IMR-90 (cell line): ENCODE results near the gene BTBD17. TPM values are rescaled to one million over a fixed set of nuclear protein-coding genes. Genes with fewer than 3 reads are reported as not detected.

Source experiments
- ATAC-seq: fragments of 200-7000 bp; cut with Tn5 transposase; 2 replicates; pipeline ENCODE4 v1.9.1; 2020; ENCODE audit warnings: low read depth, mild to moderate bottlenecking, moderate library complexity
- BruUV-seq: library from RNA; stranded (reverse); fragments of 400-500 nt; replicated peaks from 2 replicates; lab custom pipeline; 2021; lab: Mats Ljungman, UMichigan
- CTCF ChIA-PET: fragments of 300-600 bp; formaldehyde crosslinking; extraction: SDS; loops from one replicate; lab custom pipeline; 2021; ENCODE audit warnings: antibody characterized with exemption; lab: Yijun Ruan, JAX
- POLR2A ChIA-PET: fragments of 300-600 bp; sonication (Branson Sonifier 250); formaldehyde crosslinking; loops from one replicate; lab custom pipeline; 2022; ENCODE audit warnings: antibody characterized with exemption; ENCODE audit not compliant: unreplicated experiment; lab: Charles Lee
- DNase-seq: peaks from one replicate; pipeline ENCODE4 v3.0.0; 2013
- H2AFZ ChIP-seq: replicated peaks from 2 replicates; pipeline ENCODE3; 2013; ENCODE audit warnings: low read length, mild to moderate bottlenecking; ENCODE audit not compliant: poor library complexity
- H2AK5ac ChIP-seq: 2 replicates; pipeline ENCODE4 v1.6.1; 2013; ENCODE audit warnings: low read depth, low read length, inconsistent platforms
- H2AK9ac ChIP-seq: replicated peaks from 2 replicates; pipeline ENCODE3; 2013; ENCODE audit warnings: mild to moderate bottlenecking, low read depth, low read length, moderate library complexity; ENCODE audit not compliant: poor library complexity
- H2BK120ac ChIP-seq: 2 replicates; pipeline ENCODE4 v1.6.1; 2013; ENCODE audit warnings: low read depth, low read length, inconsistent platforms
- H2BK15ac ChIP-seq: 3 replicates; pipeline ENCODE4 v1.6.1; 2013; ENCODE audit warnings: low read depth, low read length, inconsistent platforms
- H2BK20ac ChIP-seq: 2 replicates; pipeline ENCODE4 v1.6.1; 2013; ENCODE audit warnings: low read depth, mild to moderate bottlenecking, inconsistent platforms, low read length, moderate library complexity
- H2BK5ac ChIP-seq: 2 replicates; pipeline ENCODE4 v1.6.1; 2013; ENCODE audit warnings: mild to moderate bottlenecking, low read depth, low read length, inconsistent platforms; ENCODE audit not compliant: poor library complexity, severe bottlenecking
- H3K14ac ChIP-seq: replicated peaks from 2 replicates; pipeline ENCODE4 v1.6.1; 2013; ENCODE audit warnings: low read depth, low read length, inconsistent platforms
- H3K18ac ChIP-seq: 2 replicates; pipeline ENCODE4 v1.6.1; 2013; ENCODE audit warnings: low read depth, low read length, control low read depth
- H3K23ac ChIP-seq: 2 replicates; pipeline ENCODE4 v1.6.1; 2013; ENCODE audit warnings: low read depth, low read length, inconsistent platforms
- H3K27ac ChIP-seq: 2 replicates; pipeline ENCODE4 v1.5.1; 2013; ENCODE audit warnings: mild to moderate bottlenecking, control low read depth, low read length; ENCODE audit not compliant: insufficient read depth
- H3K27me3 ChIP-seq: 2 replicates; pipeline ENCODE4 v1.6.1; 2013; ENCODE audit warnings: low read length; ENCODE audit not compliant: control insufficient read depth, insufficient read depth
- H3K36me3 ChIP-seq: 2 replicates; pipeline ENCODE4 v1.6.1; 2013; ENCODE audit warnings: low read length, mixed read lengths; ENCODE audit not compliant: control insufficient read depth, insufficient read depth
- H3K4ac ChIP-seq: 2 replicates; pipeline ENCODE4 v1.6.1; 2013; ENCODE audit warnings: low read depth, low read length, inconsistent platforms
- H3K4me1 ChIP-seq: 2 replicates; pipeline ENCODE4 v1.6.1; 2013; ENCODE audit warnings: low read length, mixed read lengths; ENCODE audit not compliant: control insufficient read depth, insufficient read depth
- H3K4me2 ChIP-seq: 2 replicates; pipeline ENCODE4 v1.6.1; 2013; ENCODE audit warnings: low read depth, mild to moderate bottlenecking, control low read depth, low read length, moderate library complexity
- H3K4me3 ChIP-seq: 2 replicates; pipeline ENCODE4 v1.5.1; 2013; ENCODE audit warnings: low read depth, mild to moderate bottlenecking, control low read depth, low read length, moderate library complexity; ENCODE audit not compliant: insufficient read depth
- H3K56ac ChIP-seq: 2 replicates; pipeline ENCODE4 v1.6.1; 2013; ENCODE audit warnings: low read length, inconsistent platforms; ENCODE audit not compliant: insufficient read depth; ENCODE audit errors: extremely low read depth
- H3K79me1 ChIP-seq, 2 experiments: 2 replicates each; pipeline ENCODE4 v1.6.1; 2013; ENCODE audit warnings: low read length in 2 of 2, inconsistent platforms in 1 of 2, low read depth in 1 of 2
- H3K9ac ChIP-seq: 2 replicates; pipeline ENCODE4 v1.6.1; 2013; ENCODE audit warnings: low read depth, low read length, control low read depth
- H3K9me1 ChIP-seq: 2 replicates; pipeline ENCODE4 v1.6.1; 2013; ENCODE audit warnings: low read length, inconsistent platforms; ENCODE audit not compliant: insufficient read depth
- H3K9me3 ChIP-seq: 2 replicates; pipeline ENCODE4 v1.6.1; 2013; ENCODE audit warnings: low read length; ENCODE audit not compliant: control insufficient read depth, insufficient read depth
- H4K20me1 ChIP-seq: 2 replicates; pipeline ENCODE4 v1.6.1; 2013; ENCODE audit warnings: low read length, inconsistent platforms; ENCODE audit not compliant: insufficient read depth
- H4K5ac ChIP-seq: 2 replicates; pipeline ENCODE4 v1.6.1; 2013; ENCODE audit warnings: mild to moderate bottlenecking, low read depth, low read length, control low read depth
- H4K8ac ChIP-seq, 2 experiments: 2 replicates each; pipeline ENCODE4 v1.6.1; 2013; ENCODE audit warnings: low read depth in 2 of 2, low read length in 2 of 2, control low read depth in 1 of 2, inconsistent platforms in 1 of 2
- H4K91ac ChIP-seq: 2 replicates; pipeline ENCODE4 v1.6.1; 2013; ENCODE audit warnings: low read depth, low read length, inconsistent platforms; ENCODE audit not compliant: insufficient read depth
- BHLHE40 ChIP-seq: fragments of 150-350 bp; IDR thresholded peaks from 2 replicates; pipeline ENCODE4 v1.6.1; 2016; ENCODE audit warnings: mild to moderate bottlenecking, low read depth, low read length
- CTCF ChIP-seq: conservative IDR thresholded peaks from 2 replicates; pipeline ENCODE4 v1.5.1; 2012; ENCODE audit warnings: mild to moderate bottlenecking, low read depth, low read length, improper control_type of control experiment
- ELK1 ChIP-seq: fragments of 150-350 bp; IDR thresholded peaks from 2 replicates; pipeline ENCODE4 v1.6.1; 2016; ENCODE audit warnings: low read depth, mild to moderate bottlenecking, low read length, moderate library complexity, borderline replicate concordance
- NFE2L2 ChIP-seq: fragments of 150-350 bp; IDR thresholded peaks from 2 replicates; pipeline ENCODE4 v1.6.1; 2016; ENCODE audit warnings: low read depth, mild to moderate bottlenecking, low read length
- POLR2A ChIP-seq: IDR thresholded peaks from 2 replicates; pipeline ENCODE4 v1.6.1; 2012; ENCODE audit warnings: mild to moderate bottlenecking, low read depth, low read length
- RFX5 ChIP-seq: IDR thresholded peaks from 2 replicates; pipeline ENCODE4 v1.8.0; 2012; ENCODE audit warnings: low read depth, mild to moderate bottlenecking, low read length, moderate library complexity
- SMC3 ChIP-seq: fragments of 150-350 bp; IDR thresholded peaks from 2 replicates; pipeline ENCODE4 v1.6.1; 2016; ENCODE audit warnings: low read depth, mild to moderate bottlenecking, antibody characterized with exemption, low read length, moderate library complexity
- USF2 ChIP-seq: fragments of 150-350 bp; IDR thresholded peaks from 2 replicates; pipeline ENCODE4 v1.6.1; 2017; ENCODE audit warnings: mild to moderate bottlenecking, antibody characterized with exemption, low read length, low read depth
- WGBS, 2 experiments: methylation state at CpG; one replicate each; pipeline versions ENCODE4 v1.1.5 to v1.1.7; 2013; ENCODE audit warnings: missing lambda C conversion rate in 2 of 2; ENCODE audit not compliant: insufficient read length in 1 of 2; ENCODE audit errors: extremely low coverage in 2 of 2; 5-methylcytosine and 5-hydroxymethylcytosine counted together
- dilution Hi-C: fragments of 300-500 bp; cut with HindIII; formaldehyde crosslinking; loops from one replicate; pipeline ENCODE4 v1.14.3; 2018; ENCODE audit warnings: low sequenced_read_pairs; ENCODE audit not compliant: unreplicated experiment
- in situ Hi-C: fragments of 300-500 bp; cut with MboI; formaldehyde crosslinking; loops from 3 replicates; pipeline ENCODE4 v1.14.3; 2019; ENCODE audit warnings: low sequenced_read_pairs, inconsistent platforms, mixed read lengths
- intact Hi-C: fragments of 100-400 bp; cut with micrococcal nuclease; formaldehyde crosslinking; loops from 2 replicates; pipeline ENCODE4 v1.10.0; 2022
- polyA plus RNA-seq, 3 experiments: library from polyadenylated mRNA; depleted of rRNA; stranded (reverse); fragments of >200 nt; gene quantifications; 2 replicates each; pipeline ENCODE4 v1.2.3, GENCODE V29; 2012; ENCODE audit warnings: low replicate concordance in 1 of 3
- total RNA-seq: library from RNA; depleted of rRNA; stranded (reverse); fragments of >200 nt; gene quantifications from 2 replicates; pipeline ENCODE4 v1.2.3, GENCODE V29; 2012

Gene BTBD17
- total and polyA plus RNA-seq, 2 of the 4 experiments (the other 2 are of a cell fraction), result not detected

GRCh38 chr17:74389937-74390679, 28.4 kb upstream of the BTBD17 start:
- no peak overlapping the region for H4K91ac ChIP-seq

More at GRCh38 chr17:74389937-74390679, 28.4 kb upstream of the BTBD17 start:
- H3K79me1 ChIP-seq, result no peaks in the 10 kb centered on the region
- H2AK9ac ChIP-seq, result no peak overlapping the region
- TF ChIP-seq USF2 (no peak), NFE2L2 (no peak), CTCF (no peak), RFX5 (no peak), SMC3 (no peak), ELK1 (no peak), POLR2A (no peak), BHLHE40 (no peak)
- ATAC-seq (no peak), DNase-seq (no peak)
- H2BK15ac ChIP-seq, result no peak overlapping the region
- intact Hi-C loops, result no loop called here
- H3K4me3 ChIP-seq, result no peak overlapping the region
- POLR2A ChIA-PET, result no interaction called here
- H3K4ac ChIP-seq, result no peak overlapping the region
- H3K14ac ChIP-seq, result no peak overlapping the region
- no peaks in the 10 kb centered on the region for H3K9me1 ChIP-seq
- H4K20me1 ChIP-seq, result no peaks in the 10 kb centered on the region
- H3K4me1 ChIP-seq, result no peaks in the 10 kb centered on the region
- H3K9me3 ChIP-seq, result peaks cover 17% of the 10 kb centered on the region; the same call in 1 of the 2 replicates
- 19% methylated on average over 1 of the region's 2 CpGs; no CpG with 5 or more reads in 1 of the 2 experiments for WGBS, 2 experiments
- H4K8ac ChIP-seq, result no peak overlapping the region
- no TSS peak for BruUV-seq
- no peak overlapping the region for H3K4me2 ChIP-seq
- H2AFZ ChIP-seq, result no peak overlapping the region
- in situ Hi-C loops, result no loop called here
- dilution Hi-C loops, result no loop called here
- no peak overlapping the region for H3K27ac ChIP-seq
- H2BK120ac ChIP-seq, result no peak overlapping the region
- H3K23ac ChIP-seq, result no peak overlapping the region
- H3K56ac ChIP-seq, result no peak overlapping the region
- no peaks in the 10 kb centered on the region for H3K27me3 ChIP-seq
- H2BK20ac ChIP-seq, result no peak overlapping the region
- H3K9ac ChIP-seq, result no peak overlapping the region
- no peak overlapping the region for H2BK5ac ChIP-seq
- CTCF ChIA-PET, result no interaction called here
- no peak overlapping the region for H3K18ac ChIP-seq
- H4K5ac ChIP-seq, result no peak overlapping the region
- H2AK5ac ChIP-seq, result no peak overlapping the region
- H3K36me3 ChIP-seq, result no peaks in the 10 kb centered on the region
